ENCODE results near the gene TMPRSS7. TPM values are rescaled to one million over a fixed set of nuclear protein-coding genes. Genes with fewer than 3 reads are reported as not detected.

The TMPRSS7 gene
- total RNA-seq, 1 experiment from 2014 or later = not detected

- TF ChIP-seq CTCF (IDR thresholded peaks at IDR 0.05) (no peak), TCF7L2 (IDR thresholded peaks at IDR 0.05; ENCODE audit: low read depth, low read length) (no peak), SIN3A (IDR thresholded peaks at IDR 0.05; ENCODE audit: borderline replicate concordance, insufficient read depth, low read depth, low read length) (no peak), POLR2AphosphoS5 (IDR thresholded peaks at IDR 0.05; ENCODE audit: low read depth, low read length) (no peak)
- TF ChIP-seq, protein P1, sequence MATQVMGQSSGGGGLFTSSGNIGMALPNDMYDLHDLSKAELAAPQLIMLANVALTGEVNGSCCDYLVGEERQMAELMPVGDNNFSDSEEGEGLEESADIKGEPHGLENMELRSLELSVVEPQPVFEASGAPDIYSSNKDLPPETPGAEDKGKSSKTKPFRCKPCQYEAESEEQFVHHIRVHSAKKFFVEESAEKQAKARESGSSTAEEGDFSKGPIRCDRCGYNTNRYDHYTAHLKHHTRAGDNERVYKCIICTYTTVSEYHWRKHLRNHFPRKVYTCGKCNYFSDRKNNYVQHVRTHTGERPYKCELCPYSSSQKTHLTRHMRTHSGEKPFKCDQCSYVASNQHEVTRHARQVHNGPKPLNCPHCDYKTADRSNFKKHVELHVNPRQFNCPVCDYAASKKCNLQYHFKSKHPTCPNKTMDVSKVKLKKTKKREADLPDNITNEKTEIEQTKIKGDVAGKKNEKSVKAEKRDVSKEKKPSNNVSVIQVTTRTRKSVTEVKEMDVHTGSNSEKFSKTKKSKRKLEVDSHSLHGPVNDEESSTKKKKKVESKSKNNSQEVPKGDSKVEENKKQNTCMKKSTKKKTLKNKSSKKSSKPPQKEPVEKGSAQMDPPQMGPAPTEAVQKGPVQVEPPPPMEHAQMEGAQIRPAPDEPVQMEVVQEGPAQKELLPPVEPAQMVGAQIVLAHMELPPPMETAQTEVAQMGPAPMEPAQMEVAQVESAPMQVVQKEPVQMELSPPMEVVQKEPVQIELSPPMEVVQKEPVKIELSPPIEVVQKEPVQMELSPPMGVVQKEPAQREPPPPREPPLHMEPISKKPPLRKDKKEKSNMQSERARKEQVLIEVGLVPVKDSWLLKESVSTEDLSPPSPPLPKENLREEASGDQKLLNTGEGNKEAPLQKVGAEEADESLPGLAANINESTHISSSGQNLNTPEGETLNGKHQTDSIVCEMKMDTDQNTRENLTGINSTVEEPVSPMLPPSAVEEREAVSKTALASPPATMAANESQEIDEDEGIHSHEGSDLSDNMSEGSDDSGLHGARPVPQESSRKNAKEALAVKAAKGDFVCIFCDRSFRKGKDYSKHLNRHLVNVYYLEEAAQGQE (IDR thresholded peaks at IDR 0.05; ENCODE audit: insufficient read depth in 1 of 2, low read depth in 2 of 2, low read length in 1 of 2) = no peak
- no peak overlapping the region for H3K4me3 ChIP-seq (ENCODE audit: low read depth in 2 of 2, low read length in 2 of 2)
- BruUV-seq (replicated peaks) = no TSS peak
- intact Hi-C loops (cut with micrococcal nuclease; ENCODE audit: unreplicated experiment) = no loop called here
- no peak for DNase-seq (ENCODE audit: low read depth, low spot score)
- ChIA-PET POLR2A (no interaction called here), CTCF (no interaction called here)
- H3K9me3 ChIP-seq (ENCODE audit: control insufficient read depth, insufficient read depth, low read depth, low read length) = no peaks in the 10 kb centered on the region
- 0 out of 2 replicates have a peak, but pooled peaks cover 3% of the 10 kb centered on the region for H3K4me1 ChIP-seq (ENCODE audit: control insufficient read depth, insufficient read depth, low read length)
- no peak overlapping the region for H3K27ac ChIP-seq (ENCODE audit: low read length)
- ATAC-seq = no peak
- H3K36me3 ChIP-seq (ENCODE audit: control insufficient read depth, insufficient read depth, low read length) = no peaks in the 10 kb centered on the region
- no peaks in the 10 kb centered on the region for H3K27me3 ChIP-seq (ENCODE audit: control insufficient read depth, insufficient read depth, low read length)
- in situ Hi-C loops (cut with HindIII; ENCODE audit: low pct_unique_long_range_greater_than_20kb, low sequenced_read_pairs) = no loop called here
Observed at GRCh38 chr3:112074006-112074405, 39.5 kb downstream of the TMPRSS7 start.

DNA sequence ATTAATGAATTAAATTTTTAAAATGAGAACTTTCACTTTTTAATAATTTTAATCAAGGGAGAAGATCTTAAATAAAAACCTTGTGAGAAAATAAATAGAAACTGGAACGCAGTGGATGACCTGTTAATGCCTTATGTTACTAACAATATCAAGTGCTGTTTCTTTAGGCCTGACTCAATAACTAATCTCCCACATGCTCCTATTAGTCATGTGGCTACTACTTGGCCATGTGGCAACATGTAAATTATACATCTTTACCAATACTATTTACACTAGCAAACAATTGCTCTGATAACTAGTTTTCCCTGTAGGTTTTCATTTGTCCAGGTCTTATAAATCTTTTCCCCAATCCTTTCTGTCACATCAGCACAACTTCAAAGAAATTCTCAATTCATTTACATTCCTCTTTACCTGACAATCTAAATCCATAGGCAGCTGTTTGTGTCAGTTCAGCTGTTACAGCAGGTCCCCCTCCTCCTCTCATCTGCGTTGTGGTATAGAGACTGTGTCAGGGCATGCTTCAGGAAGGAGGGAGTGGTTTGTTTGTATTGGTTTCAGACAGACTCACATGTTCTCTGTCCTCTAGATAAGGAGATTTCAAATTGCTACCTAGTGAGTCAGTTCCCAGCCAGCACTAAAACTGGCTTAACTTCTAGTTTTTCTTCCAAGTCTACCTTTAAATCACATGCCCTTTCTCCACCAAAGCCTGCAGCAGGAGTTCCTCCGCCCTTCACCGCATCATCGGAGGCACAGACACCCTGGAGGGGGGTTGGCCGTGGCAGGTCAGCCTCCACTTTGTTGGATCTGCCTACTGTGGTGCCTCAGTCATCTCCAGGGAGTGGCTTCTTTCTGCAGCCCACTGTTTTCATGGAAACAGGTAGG lies 40.3 kb downstream of the TMPRSS7 start:
- Histone ChIP-seq H3K27me3 (ENCODE audit: control insufficient read depth, insufficient read depth, low read length) (no peaks in the 10 kb centered on the region), H3K4me1 (ENCODE audit: control insufficient read depth, insufficient read depth, low read length) (0 out of 2 replicates have a peak, but pooled peaks cover 3% of the 10 kb centered on the region), H3K27ac (ENCODE audit: low read length) (no peak overlapping the region), H3K4me3 (ENCODE audit: low read depth in 2 of 2, low read length in 2 of 2) (no peak overlapping the region), H3K9me3 (ENCODE audit: control insufficient read depth, insufficient read depth, low read depth, low read length) (no peaks in the 10 kb centered on the region), H3K36me3 (ENCODE audit: control insufficient read depth, insufficient read depth, low read length) (no peaks in the 10 kb centered on the region)
- in situ Hi-C loops (cut with HindIII; ENCODE audit: low pct_unique_long_range_greater_than_20kb, low sequenced_read_pairs) (no loop called here), intact Hi-C loops (cut with micrococcal nuclease; ENCODE audit: unreplicated experiment) (no loop called here)
- peak; percentile 94 for ATAC-seq
- no TSS peak for BruUV-seq (replicated peaks)
- POLR2A ChIA-PET = no interaction called here
- CTCF ChIA-PET = no interaction called here
- TF ChIP-seq POLR2AphosphoS5 (IDR thresholded peaks at IDR 0.05; ENCODE audit: low read depth, low read length) (no peak), SIN3A (IDR thresholded peaks at IDR 0.05; ENCODE audit: borderline replicate concordance, insufficient read depth, low read depth, low read length) (no peak), TCF7L2 (IDR thresholded peaks at IDR 0.05; ENCODE audit: low read depth, low read length) (no peak), CTCF (IDR thresholded peaks at IDR 0.05) (no peak)
- TF ChIP-seq, protein P1 (IDR thresholded peaks at IDR 0.05; ENCODE audit: insufficient read depth in 1 of 2, low read depth in 2 of 2, low read length in 1 of 2) = no peak
- DNase-seq (ENCODE audit: low read depth, low spot score) = no peak
